Colonic mucosa (tissue), 4 donors: ENCODE results near the gene DNAJC16. TPM values are rescaled to one million over a fixed set of nuclear protein-coding genes. Genes with fewer than 3 reads are reported as not detected.
"Not testable (repeated sequence)": the region's sequence is repeated elsewhere in the genome, so short reads cannot be mapped to it uniquely, and the experiment has no call there.

Source experiments
- DNase-seq: peaks from one replicate; pipeline ENCODE4 v3.0.0-alpha.2; 2020
- H3K27ac ChIP-seq: fragments of 200-600 bp; one replicate; pipeline ENCODE4 v1.8.0; 2021
- H3K27me3 ChIP-seq: fragments of 200-600 bp; one replicate; pipeline ENCODE4 v1.8.0; 2021
- H3K36me3 ChIP-seq: fragments of 200-600 bp; one replicate; pipeline ENCODE4 v1.8.0; 2021
- H3K4me1 ChIP-seq: fragments of 200-600 bp; one replicate; pipeline ENCODE4 v1.8.0; 2021; ENCODE audit warnings: mild to moderate bottlenecking
- H3K4me3 ChIP-seq: fragments of 200-600 bp; one replicate; pipeline ENCODE4 v1.8.0; 2021
- H3K9ac ChIP-seq, 2 donors: one replicate each; pipeline ENCODE4 v1.7.0; 2013; ENCODE audit warnings: control low read depth in 2 of 2, low read depth in 2 of 2, low read length in 2 of 2
- H3K9me3 ChIP-seq: fragments of 200-600 bp; one replicate; pipeline ENCODE4 v1.8.0; 2021
- intact Hi-C: fragments of 100-400 bp; cut with DNase I; formaldehyde crosslinking; loops from one replicate; pipeline ENCODE4 v1.14.1; 2022
- total RNA-seq, 2 donors: library from RNA; stranded (reverse); fragmentation: NEBNext Ultra II Directional in 1 of 2; extraction: Animal tissue kit (Norgen Biotek cat#: 25700) in 1 of 2; gene quantifications; one replicate each; pipeline ENCODE4 v1.2.1, GENCODE V29; 2021
- TF ChIP-seq, protein P1 (sequence below): fragments of 200-600 bp; IDR thresholded peaks from one replicate; pipeline ENCODE4 v1.8.0; 2022; ENCODE audit warnings: antibody characterized with exemption, mild to moderate bottlenecking
- donor health status: healthy.
- donor health status: DM: no; HTN: no; CAD: no.
- donor health status: DM: no; HTN: no; CAD: no.

DNAJC16 gene
- total RNA-seq, 2 donors from 2014 or later = 19.5 to 22.1 TPM

DNA sequence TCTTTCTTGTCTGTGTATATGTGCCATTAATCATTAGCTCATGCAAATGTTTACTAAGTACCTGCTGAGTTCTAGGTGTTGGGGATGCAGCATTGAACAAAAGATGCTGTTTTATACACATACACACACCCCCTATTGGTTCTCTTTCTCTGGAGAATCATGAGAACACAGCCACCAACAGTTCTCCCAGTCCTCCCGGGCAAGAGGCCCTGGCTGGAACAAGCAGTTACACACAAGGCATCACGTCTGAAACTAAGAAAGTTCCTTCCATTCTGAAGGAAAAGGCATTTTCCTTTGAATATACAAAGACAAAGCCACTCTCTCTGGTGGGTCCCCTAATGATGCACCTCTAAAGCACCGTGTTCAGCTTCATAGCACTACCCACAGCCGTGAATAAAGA is 13.5 kb upstream of the DNAJC16 start:
- no peaks in the 10 kb centered on the region for H3K4me1 ChIP-seq
- H3K27me3 ChIP-seq = no peaks in the 10 kb centered on the region
- H3K9me3 ChIP-seq = no peaks in the 10 kb centered on the region
- no peak overlapping the region for H3K4me3 ChIP-seq
- intact Hi-C loops = no loop called here
- no peak overlapping the region for H3K27ac ChIP-seq
- no peak overlapping the region for H3K9ac ChIP-seq
- TF ChIP-seq, protein P1, sequence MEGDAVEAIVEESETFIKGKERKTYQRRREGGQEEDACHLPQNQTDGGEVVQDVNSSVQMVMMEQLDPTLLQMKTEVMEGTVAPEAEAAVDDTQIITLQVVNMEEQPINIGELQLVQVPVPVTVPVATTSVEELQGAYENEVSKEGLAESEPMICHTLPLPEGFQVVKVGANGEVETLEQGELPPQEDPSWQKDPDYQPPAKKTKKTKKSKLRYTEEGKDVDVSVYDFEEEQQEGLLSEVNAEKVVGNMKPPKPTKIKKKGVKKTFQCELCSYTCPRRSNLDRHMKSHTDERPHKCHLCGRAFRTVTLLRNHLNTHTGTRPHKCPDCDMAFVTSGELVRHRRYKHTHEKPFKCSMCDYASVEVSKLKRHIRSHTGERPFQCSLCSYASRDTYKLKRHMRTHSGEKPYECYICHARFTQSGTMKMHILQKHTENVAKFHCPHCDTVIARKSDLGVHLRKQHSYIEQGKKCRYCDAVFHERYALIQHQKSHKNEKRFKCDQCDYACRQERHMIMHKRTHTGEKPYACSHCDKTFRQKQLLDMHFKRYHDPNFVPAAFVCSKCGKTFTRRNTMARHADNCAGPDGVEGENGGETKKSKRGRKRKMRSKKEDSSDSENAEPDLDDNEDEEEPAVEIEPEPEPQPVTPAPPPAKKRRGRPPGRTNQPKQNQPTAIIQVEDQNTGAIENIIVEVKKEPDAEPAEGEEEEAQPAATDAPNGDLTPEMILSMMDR = no peak
- H3K36me3 ChIP-seq = no peaks in the 10 kb centered on the region
- no peak for DNase-seq

DNA sequence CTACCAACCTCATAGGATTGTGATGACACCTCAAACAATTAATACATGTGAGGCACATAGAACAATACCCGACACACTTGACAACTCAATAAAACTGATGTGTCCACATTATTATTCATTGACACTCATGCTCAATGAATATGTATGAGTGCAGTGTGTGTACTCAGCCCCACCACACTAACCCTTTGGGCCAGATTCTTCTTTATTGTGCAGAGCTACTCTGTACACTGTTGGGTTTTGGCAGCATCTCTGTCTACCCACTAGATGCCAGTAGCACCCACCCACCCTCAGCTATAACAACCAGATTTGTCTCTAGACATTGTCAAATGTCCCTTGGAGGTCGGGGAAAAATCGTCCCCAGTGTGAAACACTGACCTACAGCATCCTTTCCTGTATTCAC is 12.7 kb upstream of the DNAJC16 start:
- no peak for DNase-seq
- no peak overlapping the region for H3K4me3 ChIP-seq
- H3K27ac ChIP-seq = no peak overlapping the region
- no peaks in the 10 kb centered on the region for H3K27me3 ChIP-seq
- no peaks in the 10 kb centered on the region for H3K4me1 ChIP-seq
- H3K9me3 ChIP-seq = no peaks in the 10 kb centered on the region
- TF ChIP-seq, protein P1 = no peak
- no peaks in the 10 kb centered on the region for H3K36me3 ChIP-seq
- intact Hi-C loops = no loop called here
- H3K9ac ChIP-seq = no peak overlapping the region

GRCh38 chr1:15514557-15514956 is 12.1 kb upstream of the DNAJC16 start:
- intact Hi-C loops, H3K4me1 ChIP-seq, H3K27ac ChIP-seq, H3K9me3 ChIP-seq, DNase-seq, H3K36me3 ChIP-seq, H3K9ac ChIP-seq, H3K4me3 ChIP-seq, H3K27me3 ChIP-seq: not testable (repeated sequence)

DNA sequence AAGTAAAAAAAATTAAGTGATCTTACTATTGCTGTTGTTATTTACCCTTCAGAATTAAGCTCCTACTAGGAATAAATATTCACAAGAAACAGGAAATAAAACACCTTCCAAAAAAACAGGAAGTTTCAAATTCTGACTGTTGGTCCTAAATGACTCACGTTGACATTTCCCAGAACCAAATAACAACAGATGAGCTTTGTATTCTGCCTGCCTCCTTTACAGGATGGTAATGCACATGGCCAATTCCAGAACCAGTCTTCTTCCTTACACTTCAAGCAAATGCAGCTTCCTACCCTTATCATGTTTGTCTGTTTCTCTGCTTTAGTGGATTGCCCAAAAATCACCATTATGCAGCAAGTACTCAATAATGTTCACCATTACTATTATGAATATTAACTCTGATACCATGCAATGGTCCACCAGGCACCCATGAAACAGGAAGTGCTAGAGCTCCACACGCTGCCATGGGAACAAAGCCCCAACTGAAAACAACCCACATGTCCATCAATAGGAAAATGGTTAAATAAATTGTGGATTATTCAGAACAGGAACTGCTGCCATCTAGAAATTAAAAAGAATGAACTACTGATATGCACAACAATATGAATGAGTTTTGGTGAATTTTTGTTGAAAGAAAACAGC is 11.5 kb upstream of the DNAJC16 start:
- TF ChIP-seq, protein P1 = no peak
- no peaks in the 10 kb centered on the region for H3K4me1 ChIP-seq
- H3K4me3 ChIP-seq = no peak overlapping the region
- no peaks in the 10 kb centered on the region for H3K27me3 ChIP-seq
- no peak for DNase-seq
- intact Hi-C loops = no loop called here
- no peak overlapping the region for H3K27ac ChIP-seq
- H3K9me3 ChIP-seq = no peaks in the 10 kb centered on the region
- H3K36me3 ChIP-seq = no peaks in the 10 kb centered on the region
- H3K9ac ChIP-seq = no peak overlapping the region

DNA sequence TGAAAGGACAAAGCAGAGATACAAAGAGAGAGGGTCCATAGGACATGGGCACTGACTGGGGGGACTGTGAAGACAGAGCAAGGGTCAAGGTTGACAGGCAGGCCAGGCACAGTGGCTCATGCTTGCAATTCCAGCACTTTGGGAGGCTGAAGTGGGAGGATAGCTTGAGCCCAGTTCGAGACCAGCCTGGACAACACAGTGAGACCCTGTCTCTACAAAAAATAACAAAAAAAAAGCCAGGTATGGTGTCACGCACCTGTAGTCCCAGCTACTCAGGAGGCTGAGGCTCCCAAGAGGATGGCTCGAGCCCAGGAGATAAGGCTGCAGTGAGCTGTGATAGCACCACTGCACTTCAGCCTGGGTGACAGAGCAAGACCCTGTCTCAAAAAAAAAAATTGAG is 7.0 kb upstream of the DNAJC16 start:
- no peaks in the 10 kb centered on the region for H3K27me3 ChIP-seq
- H3K4me3 ChIP-seq = no peak overlapping the region
- no peak overlapping the region for H3K27ac ChIP-seq
- H3K36me3 ChIP-seq = no peaks in the 10 kb centered on the region
- TF ChIP-seq, protein P1 = no peak
- peaks cover 5% of the 10 kb centered on the region for H3K4me1 ChIP-seq
- DNase-seq = no peak
- no peaks in the 10 kb centered on the region for H3K9me3 ChIP-seq
- no peak overlapping the region for H3K9ac ChIP-seq
- intact Hi-C loops = no loop called here

DNA sequence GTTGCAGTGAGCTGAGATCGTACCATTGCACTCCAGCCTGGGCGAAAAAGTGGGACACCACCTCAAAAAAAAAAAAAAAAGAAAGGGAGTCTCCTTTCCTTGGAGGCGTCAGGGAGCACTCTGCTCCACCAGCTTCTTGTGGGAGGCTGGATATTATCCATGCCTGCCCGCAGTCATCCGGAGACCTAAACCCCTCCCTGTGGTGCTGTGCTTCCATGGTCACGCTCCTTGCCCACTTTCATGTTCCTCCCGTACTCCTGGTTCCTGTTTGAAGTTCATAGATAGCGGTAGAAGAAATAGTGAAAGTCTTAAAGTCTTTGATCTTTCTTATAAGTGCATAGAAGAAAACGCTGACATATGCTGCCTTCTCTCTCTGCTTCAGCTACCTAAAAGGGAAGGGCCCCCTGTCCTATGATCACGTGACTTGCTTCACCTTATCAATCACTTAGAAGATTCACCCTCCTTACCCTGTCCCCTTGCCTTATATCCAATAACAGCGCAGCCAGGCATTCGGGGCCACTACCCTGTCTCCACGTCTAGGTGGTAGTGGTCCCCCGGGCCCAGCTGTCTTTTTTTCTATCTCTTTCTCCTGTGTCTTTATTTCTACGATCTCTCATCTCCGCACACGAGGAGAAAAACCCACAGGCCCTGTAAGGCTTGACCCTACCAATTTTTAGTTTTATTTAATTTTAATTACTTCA is 5.3 kb upstream of the DNAJC16 start:
- H3K27me3 ChIP-seq, H3K27ac ChIP-seq, H3K4me1 ChIP-seq, DNase-seq, H3K9me3 ChIP-seq, H3K36me3 ChIP-seq, H3K4me3 ChIP-seq, intact Hi-C loops, H3K9ac ChIP-seq: not testable (repeated sequence)
